ENCODE results near the gene SIPA1L3. TPM values are rescaled to one million over a fixed set of nuclear protein-coding genes. Genes with fewer than 3 reads are reported as not detected.

Gene SIPA1L3
- total and polyA plus RNA-seq, 2 experiments from 2014 or later: 9.3 to 30.3 TPM

- no peak for TF ChIP-seq CTCF (IDR thresholded peaks at IDR 0.05; ENCODE audit: low read depth, low read length)
- no peaks in the 10 kb centered on the region for H3K4me1 ChIP-seq (ENCODE audit: low read depth)
These were observed 65.8 kb downstream of the SIPA1L3 start for GRCh38 chr19:37972803-37973202.

DNA sequence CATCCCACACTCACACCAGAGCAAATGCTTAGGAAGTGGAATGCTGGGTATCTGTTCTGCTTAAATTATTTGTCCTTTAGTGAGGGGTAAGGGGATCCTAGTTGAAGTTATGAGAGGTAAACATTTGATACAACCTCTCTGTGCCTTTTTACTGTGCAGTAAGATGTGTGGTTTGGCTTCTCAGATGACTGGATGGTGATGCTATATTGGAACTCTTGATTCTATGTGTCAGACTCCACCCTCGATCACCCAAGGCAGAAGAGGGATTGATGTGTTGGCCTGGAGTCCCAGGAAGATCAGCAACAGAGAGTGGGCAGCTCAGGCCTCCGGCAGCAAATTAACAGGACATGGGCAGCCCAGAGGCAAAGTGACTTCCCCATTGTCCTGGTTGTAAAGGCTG, 66.7 kb downstream of the SIPA1L3 start:
- no peak for TF ChIP-seq CTCF (IDR thresholded peaks at IDR 0.05; ENCODE audit: low read depth, low read length)
- Histone ChIP-seq H3K27me3 (no peaks in the 10 kb centered on the region), H3K9me3 (ENCODE audit: low read depth) (no peaks in the 10 kb centered on the region), H3K4me1 (ENCODE audit: low read depth) (no peaks in the 10 kb centered on the region), H3K27ac (no peak overlapping the region), H3K4me3 (no peak overlapping the region), H3K36me3 (no peaks in the 10 kb centered on the region)
- DNase-seq (ENCODE audit: low read depth in 1 of 2, low spot score in 1 of 2): no peak

More at GRCh38 chr19:37972803-37973202, 65.8 kb downstream of the SIPA1L3 start:
- Histone ChIP-seq H3K9me3 (ENCODE audit: low read depth) (no peaks in the 10 kb centered on the region), H3K27me3 (no peaks in the 10 kb centered on the region), H3K4me3 (no peak overlapping the region), H3K36me3 (no peaks in the 10 kb centered on the region), H3K27ac (no peak overlapping the region)
- DNase-seq (ENCODE audit: low read depth in 1 of 2, low spot score in 1 of 2): no peak

DNA sequence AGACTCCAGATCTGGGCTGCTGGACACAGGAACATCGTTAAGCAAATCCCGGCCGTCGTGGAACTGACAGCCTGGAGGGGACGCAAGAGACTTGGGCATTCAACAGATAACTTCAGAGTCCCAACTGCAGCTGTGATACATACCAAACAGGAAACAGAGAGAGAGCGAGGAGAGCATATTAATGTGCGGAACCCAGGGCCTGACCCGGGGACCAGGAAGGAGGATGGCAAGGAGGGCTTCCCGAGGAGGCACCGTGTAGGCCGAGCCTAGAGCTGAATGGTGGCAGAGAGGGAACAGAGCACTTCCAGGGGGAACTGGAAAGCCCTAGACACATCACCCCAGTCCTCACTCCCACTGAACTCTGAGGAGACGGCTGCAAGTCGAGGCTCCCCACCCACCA, 68.1 kb downstream of the SIPA1L3 start:
- Histone ChIP-seq H3K9me3 (ENCODE audit: low read depth) (no peaks in the 10 kb centered on the region), H3K27me3 (no peaks in the 10 kb centered on the region), H3K27ac (no peak overlapping the region), H3K4me3 (no peak overlapping the region), H3K36me3 (no peaks in the 10 kb centered on the region), H3K4me1 (ENCODE audit: low read depth) (no peaks in the 10 kb centered on the region)
- TF ChIP-seq CTCF (IDR thresholded peaks at IDR 0.05; ENCODE audit: low read depth, low read length): no peak
- DNase-seq (ENCODE audit: low read depth in 1 of 2, low spot score in 1 of 2): no peak

DNA sequence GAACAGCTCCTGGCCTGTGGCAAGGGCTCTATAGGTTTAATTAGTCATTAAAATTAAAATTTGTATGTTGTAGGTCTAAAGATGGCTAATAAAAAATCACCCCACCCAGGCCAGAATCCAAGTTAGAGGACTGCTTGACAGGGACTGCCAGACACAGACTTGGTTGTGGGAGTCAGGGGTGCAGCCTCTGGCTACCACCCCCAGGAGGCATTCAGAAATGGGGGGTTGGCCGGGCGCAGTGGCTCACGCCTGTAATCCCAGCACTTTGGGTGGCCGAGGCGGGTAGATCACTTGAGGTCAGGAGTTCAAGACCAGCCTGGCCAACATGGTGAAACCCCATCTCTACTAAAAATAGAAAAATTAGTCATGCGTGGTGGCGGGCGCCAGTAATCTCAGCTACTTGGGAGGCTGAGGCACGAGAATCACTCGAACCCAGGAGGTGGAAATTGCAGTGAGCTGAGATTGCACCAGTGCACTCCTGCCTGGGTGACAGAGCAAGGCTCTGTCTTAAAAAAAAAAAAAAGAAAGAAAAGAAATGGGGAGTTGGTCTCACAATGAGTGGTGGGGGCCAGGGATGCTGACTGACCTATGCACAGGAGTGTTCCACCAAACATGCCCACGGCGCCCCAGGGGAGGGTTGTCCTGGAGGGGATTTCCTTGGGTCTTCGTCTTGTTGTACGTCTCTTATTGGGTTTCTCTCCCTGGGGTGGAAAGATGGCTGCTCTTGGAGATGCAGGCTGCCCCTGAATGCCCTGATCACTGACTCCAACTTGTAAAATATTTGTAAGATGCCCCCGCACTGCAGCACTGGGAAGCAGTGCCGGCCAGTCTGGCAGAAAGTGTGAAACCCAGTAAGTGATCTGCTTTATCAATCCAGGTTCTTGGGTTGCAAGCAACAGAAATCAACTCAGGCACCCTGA, 68.8 kb downstream of the SIPA1L3 start:
- Histone ChIP-seq H3K27me3 (no peaks in the 10 kb centered on the region), H3K4me1 (ENCODE audit: low read depth) (no peaks in the 10 kb centered on the region), H3K36me3 (no peaks in the 10 kb centered on the region), H3K9me3 (ENCODE audit: low read depth) (no peaks in the 10 kb centered on the region), H3K27ac (no peak overlapping the region), H3K4me3 (no peak overlapping the region)
- no peak for DNase-seq (ENCODE audit: low read depth in 1 of 2, low spot score in 1 of 2)
- no peak for TF ChIP-seq CTCF (IDR thresholded peaks at IDR 0.05; ENCODE audit: low read depth, low read length)

DNA sequence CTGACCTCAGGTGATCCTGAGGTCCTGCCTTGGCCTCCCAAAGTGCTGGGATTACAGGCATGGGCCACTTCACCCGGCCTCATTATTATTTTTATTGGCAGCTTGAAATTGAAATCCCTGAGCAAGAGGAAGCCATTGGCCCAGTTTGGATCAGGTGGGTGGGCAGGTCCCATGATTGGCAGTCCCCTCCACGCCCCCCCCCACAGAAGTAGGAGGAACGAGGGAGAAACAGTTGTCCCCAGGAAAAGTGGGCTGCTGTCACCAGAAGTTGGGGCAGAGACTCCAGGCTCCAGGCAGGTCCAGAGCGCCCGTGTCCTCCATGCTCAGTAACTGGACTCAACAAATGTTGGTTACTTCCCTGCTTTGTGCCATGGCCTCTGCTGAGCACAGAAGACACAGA, 70.4 kb downstream of the SIPA1L3 start:
- DNase-seq (ENCODE audit: low read depth in 1 of 2, low spot score in 1 of 2): no peak
- Histone ChIP-seq H3K4me1 (ENCODE audit: low read depth) (no peaks in the 10 kb centered on the region), H3K36me3 (no peaks in the 10 kb centered on the region), H3K4me3 (no peak overlapping the region), H3K27ac (no peak overlapping the region), H3K27me3 (no peaks in the 10 kb centered on the region), H3K9me3 (ENCODE audit: low read depth) (no peaks in the 10 kb centered on the region)
- no peak for TF ChIP-seq CTCF (IDR thresholded peaks at IDR 0.05; ENCODE audit: low read depth, low read length)
